Liver (tissue), 3 donors: Measurements from ENCODE around the gene DCUN1D3.

ENCODE experiments used
- GABPA ChIP-seq, 2 donors: IDR thresholded peaks in 1 of 2; conservative IDR thresholded peaks in 1 of 2; 2 replicates each; pipeline ENCODE4 v1.6.1; 2016; ENCODE audit warnings: antibody characterized with exemption in 2 of 2, mild to moderate bottlenecking in 1 of 2, moderate library complexity in 1 of 2
- HNF4A ChIP-seq, 2 donors: conservative IDR thresholded peaks; 2 replicates each; pipeline ENCODE4 v1.6.1; 2016; ENCODE audit warnings: antibody characterized with exemption in 2 of 2, mild to moderate bottlenecking in 2 of 2
- JUND ChIP-seq, 2 donors: IDR thresholded peaks; 2 replicates each; pipeline ENCODE4 v1.6.1; 2016; ENCODE audit warnings: antibody characterized with exemption in 2 of 2
- RAD21 ChIP-seq, 2 donors: IDR thresholded peaks; 2 replicates each; pipeline ENCODE4 v1.6.1; 2016; ENCODE audit warnings: antibody characterized with exemption in 2 of 2, mild to moderate bottlenecking in 2 of 2
- RXRA ChIP-seq, 2 donors: IDR thresholded peaks; 2 replicates each; pipeline ENCODE4 v1.6.1; 2017 to 2018; ENCODE audit warnings: antibody characterized with exemption in 2 of 2, mild to moderate bottlenecking in 1 of 2
- TAF1 ChIP-seq: conservative IDR thresholded peaks from 2 replicates; pipeline ENCODE4 v1.6.1; 2016; ENCODE audit warnings: antibody characterized with exemption, mild to moderate bottlenecking
- YY1 ChIP-seq: IDR thresholded peaks from 2 replicates; pipeline ENCODE4 v1.6.1; 2016; ENCODE audit warnings: antibody characterized with exemption, mild to moderate bottlenecking
- TF ChIP-seq, protein P1 (sequence below): fragments of 150-350 bp; IDR thresholded peaks from 2 replicates; pipeline ENCODE4 v1.5.1; 2017; ENCODE audit warnings: improper control_type of control experiment, low read depth, low read length; ENCODE audit not compliant: missing input control
- TF ChIP-seq, protein P2 (sequence below): IDR thresholded peaks from 2 replicates; pipeline ENCODE4 v1.6.1; 2016; ENCODE audit warnings: antibody characterized with exemption, mild to moderate bottlenecking
- TF ChIP-seq, protein P3 (sequence below): IDR thresholded peaks from 2 replicates; pipeline ENCODE4 v1.6.1; 2016; ENCODE audit warnings: antibody characterized with exemption
- TF ChIP-seq, protein P4 (sequence below): IDR thresholded peaks from 2 replicates; pipeline ENCODE4 v1.6.1; 2016; ENCODE audit warnings: antibody characterized with exemption
- donor health status: healthy.
- donor health status: healthy.

DNA sequence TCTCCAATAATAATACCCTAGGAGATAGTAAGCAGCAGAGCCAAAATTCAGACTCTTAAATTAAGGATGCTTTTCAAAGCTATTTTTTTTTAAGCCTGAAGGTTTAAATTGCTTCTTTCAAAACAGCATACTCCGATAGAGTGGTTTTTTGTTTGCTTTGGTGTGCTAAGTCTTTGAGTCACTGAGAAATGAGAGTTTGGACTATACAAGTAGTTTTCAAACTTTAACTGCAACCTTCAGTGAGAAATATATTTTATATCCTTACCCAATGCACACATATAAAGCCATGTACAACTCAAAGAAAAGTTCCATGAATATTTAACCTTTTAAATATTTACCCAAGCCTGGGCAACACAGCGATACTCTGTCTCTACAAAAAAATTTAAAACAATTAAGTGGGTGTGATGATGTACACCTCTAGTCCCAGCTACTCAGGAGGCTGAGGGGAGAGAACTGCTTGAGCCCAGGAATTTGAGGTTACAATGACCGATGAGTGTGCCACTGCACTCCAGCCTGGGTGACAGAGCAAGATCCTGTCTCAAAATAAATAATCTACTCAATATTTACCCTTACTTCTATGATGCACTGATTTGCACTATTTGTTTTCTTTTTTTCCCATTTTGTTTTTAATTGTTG, 19.2 kb downstream of the DCUN1D3 start:
- TF ChIP-seq, protein P1, sequence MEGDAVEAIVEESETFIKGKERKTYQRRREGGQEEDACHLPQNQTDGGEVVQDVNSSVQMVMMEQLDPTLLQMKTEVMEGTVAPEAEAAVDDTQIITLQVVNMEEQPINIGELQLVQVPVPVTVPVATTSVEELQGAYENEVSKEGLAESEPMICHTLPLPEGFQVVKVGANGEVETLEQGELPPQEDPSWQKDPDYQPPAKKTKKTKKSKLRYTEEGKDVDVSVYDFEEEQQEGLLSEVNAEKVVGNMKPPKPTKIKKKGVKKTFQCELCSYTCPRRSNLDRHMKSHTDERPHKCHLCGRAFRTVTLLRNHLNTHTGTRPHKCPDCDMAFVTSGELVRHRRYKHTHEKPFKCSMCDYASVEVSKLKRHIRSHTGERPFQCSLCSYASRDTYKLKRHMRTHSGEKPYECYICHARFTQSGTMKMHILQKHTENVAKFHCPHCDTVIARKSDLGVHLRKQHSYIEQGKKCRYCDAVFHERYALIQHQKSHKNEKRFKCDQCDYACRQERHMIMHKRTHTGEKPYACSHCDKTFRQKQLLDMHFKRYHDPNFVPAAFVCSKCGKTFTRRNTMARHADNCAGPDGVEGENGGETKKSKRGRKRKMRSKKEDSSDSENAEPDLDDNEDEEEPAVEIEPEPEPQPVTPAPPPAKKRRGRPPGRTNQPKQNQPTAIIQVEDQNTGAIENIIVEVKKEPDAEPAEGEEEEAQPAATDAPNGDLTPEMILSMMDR = no peak
- TF ChIP-seq RXRA (IDR thresholded peaks at IDR 0.05) (peak in 1 of 2 donors; percentile 20), JUND (IDR thresholded peaks at IDR 0.05) (no peak), TAF1 (no peak), GABPA (IDR thresholded peaks at IDR 0.05 in 1 of 2, conservative IDR thresholded peaks at IDR 0.05 in 1 of 2) (no peak), RAD21 (IDR thresholded peaks at IDR 0.05) (no peak), YY1 (no peak), HNF4A (conservative IDR thresholded peaks at IDR 0.05) (peak in 1 of 2 donors; percentile 14)
- TF ChIP-seq, protein P2, sequence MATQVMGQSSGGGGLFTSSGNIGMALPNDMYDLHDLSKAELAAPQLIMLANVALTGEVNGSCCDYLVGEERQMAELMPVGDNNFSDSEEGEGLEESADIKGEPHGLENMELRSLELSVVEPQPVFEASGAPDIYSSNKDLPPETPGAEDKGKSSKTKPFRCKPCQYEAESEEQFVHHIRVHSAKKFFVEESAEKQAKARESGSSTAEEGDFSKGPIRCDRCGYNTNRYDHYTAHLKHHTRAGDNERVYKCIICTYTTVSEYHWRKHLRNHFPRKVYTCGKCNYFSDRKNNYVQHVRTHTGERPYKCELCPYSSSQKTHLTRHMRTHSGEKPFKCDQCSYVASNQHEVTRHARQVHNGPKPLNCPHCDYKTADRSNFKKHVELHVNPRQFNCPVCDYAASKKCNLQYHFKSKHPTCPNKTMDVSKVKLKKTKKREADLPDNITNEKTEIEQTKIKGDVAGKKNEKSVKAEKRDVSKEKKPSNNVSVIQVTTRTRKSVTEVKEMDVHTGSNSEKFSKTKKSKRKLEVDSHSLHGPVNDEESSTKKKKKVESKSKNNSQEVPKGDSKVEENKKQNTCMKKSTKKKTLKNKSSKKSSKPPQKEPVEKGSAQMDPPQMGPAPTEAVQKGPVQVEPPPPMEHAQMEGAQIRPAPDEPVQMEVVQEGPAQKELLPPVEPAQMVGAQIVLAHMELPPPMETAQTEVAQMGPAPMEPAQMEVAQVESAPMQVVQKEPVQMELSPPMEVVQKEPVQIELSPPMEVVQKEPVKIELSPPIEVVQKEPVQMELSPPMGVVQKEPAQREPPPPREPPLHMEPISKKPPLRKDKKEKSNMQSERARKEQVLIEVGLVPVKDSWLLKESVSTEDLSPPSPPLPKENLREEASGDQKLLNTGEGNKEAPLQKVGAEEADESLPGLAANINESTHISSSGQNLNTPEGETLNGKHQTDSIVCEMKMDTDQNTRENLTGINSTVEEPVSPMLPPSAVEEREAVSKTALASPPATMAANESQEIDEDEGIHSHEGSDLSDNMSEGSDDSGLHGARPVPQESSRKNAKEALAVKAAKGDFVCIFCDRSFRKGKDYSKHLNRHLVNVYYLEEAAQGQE = no peak
- TF ChIP-seq, protein P3, sequence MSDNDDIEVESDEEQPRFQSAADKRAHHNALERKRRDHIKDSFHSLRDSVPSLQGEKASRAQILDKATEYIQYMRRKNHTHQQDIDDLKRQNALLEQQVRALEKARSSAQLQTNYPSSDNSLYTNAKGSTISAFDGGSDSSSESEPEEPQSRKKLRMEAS = no peak
- TF ChIP-seq, protein P4, sequence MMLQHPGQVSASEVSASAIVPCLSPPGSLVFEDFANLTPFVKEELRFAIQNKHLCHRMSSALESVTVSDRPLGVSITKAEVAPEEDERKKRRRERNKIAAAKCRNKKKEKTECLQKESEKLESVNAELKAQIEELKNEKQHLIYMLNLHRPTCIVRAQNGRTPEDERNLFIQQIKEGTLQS = no peak
